ENCODE measurements around the gene GMCL2.

- TF ChIP-seq CTCF (IDR thresholded peaks at IDR 0.05; ENCODE audit: low read depth, low read length) = no peak
- TF ChIP-seq POLR2A (IDR thresholded peaks at IDR 0.05; ENCODE audit: extremely low read depth, insufficient read length) = no peak
- TF ChIP-seq, protein P1, sequence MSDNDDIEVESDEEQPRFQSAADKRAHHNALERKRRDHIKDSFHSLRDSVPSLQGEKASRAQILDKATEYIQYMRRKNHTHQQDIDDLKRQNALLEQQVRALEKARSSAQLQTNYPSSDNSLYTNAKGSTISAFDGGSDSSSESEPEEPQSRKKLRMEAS (IDR thresholded peaks at IDR 0.05; ENCODE audit: low read depth, low read length) = 0 out of 2 replicates have a peak, but pooled peaks have one; percentile 7
Measured at GRCh38 chr5:178236679-178237078, 49.5 kb upstream of the GMCL2 start.
